B cell (primary cell): ENCODE results near the gene NCL.

ENCODE experiments used
- EZH2 ChIP-seq: IDR thresholded peaks from 2 replicates; pipeline ENCODE4 v1.6.1; 2012; ENCODE audit warnings: borderline replicate concordance, low read depth, mild to moderate bottlenecking, moderate library complexity, low read length; ENCODE audit not compliant: insufficient read depth, poor library complexity, severe bottlenecking
- TF ChIP-seq, protein P1 (sequence below): fragments of 200-600 bp; IDR thresholded peaks from one replicate; pipeline ENCODE4 v1.8.0; 2022; ENCODE audit warnings: antibody characterized with exemption, mild to moderate bottlenecking

DNA sequence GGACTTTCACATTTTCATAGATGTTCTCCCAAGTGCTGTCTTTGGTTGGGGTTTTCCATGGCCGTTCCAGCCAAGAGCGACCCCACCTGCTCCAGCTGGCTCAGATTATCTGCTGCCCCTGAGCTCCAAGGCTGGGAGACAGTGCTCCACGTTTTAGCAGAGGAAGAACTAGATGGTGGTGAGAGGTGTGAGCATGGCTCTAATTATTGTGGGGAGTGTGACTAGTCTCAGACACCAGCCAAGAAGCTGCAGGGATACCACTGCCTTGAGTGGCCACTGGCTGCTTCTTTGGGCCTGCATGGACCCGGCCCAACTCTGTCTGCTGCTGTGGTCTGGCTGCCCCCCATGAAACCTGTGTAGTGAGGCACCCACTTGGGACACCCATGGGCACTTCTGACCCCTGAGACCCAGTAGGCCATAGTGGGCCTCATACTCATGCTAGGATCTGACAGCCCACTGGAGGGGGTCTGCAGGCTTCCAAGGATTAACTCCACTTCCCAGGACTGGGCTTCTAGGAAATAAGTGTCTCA is 2.8 kb upstream of the NCL start:
- TF ChIP-seq, protein P1, sequence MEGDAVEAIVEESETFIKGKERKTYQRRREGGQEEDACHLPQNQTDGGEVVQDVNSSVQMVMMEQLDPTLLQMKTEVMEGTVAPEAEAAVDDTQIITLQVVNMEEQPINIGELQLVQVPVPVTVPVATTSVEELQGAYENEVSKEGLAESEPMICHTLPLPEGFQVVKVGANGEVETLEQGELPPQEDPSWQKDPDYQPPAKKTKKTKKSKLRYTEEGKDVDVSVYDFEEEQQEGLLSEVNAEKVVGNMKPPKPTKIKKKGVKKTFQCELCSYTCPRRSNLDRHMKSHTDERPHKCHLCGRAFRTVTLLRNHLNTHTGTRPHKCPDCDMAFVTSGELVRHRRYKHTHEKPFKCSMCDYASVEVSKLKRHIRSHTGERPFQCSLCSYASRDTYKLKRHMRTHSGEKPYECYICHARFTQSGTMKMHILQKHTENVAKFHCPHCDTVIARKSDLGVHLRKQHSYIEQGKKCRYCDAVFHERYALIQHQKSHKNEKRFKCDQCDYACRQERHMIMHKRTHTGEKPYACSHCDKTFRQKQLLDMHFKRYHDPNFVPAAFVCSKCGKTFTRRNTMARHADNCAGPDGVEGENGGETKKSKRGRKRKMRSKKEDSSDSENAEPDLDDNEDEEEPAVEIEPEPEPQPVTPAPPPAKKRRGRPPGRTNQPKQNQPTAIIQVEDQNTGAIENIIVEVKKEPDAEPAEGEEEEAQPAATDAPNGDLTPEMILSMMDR: no peak
- no peak for TF ChIP-seq EZH2
